Lung (tissue), 12 donors: ENCODE data around the gene RFX3. TPM values are rescaled to one million over a fixed set of nuclear protein-coding genes. Genes with fewer than 3 reads are reported as not detected.

Source experiments
- ATAC-seq: fragments of 200-7000 bp; cut with Tn5 transposase; one replicate; pipeline ENCODE4 v1.9.1; 2020; ENCODE audit warnings: moderate number of reproducible peaks; ENCODE audit not compliant: insufficient read depth, low FRiP score
- DNase-seq, 3 donors: peaks; one replicate each; pipeline ENCODE4 v3.0.0-alpha.2; 2013 to 2017
- H3K27ac ChIP-seq, 2 donors: one replicate each; pipeline ENCODE4 v1.5.1; 2013; ENCODE audit warnings: mild to moderate bottlenecking in 2 of 2, moderate library complexity in 2 of 2, control low read depth in 1 of 2, inconsistent platforms in 1 of 2, low read depth in 1 of 2, low read length in 1 of 2
- H3K27me3 ChIP-seq, 3 donors: one replicate each; pipeline ENCODE4 v1.5.1; 2013; ENCODE audit warnings: low read length in 2 of 3; ENCODE audit not compliant: control insufficient read depth in 3 of 3, insufficient read depth in 3 of 3
- H3K36me3 ChIP-seq, 4 donors: one replicate each; pipeline ENCODE4 v1.5.1; 2013; ENCODE audit warnings: low read length in 4 of 4, mild to moderate bottlenecking in 1 of 4, moderate library complexity in 1 of 4; ENCODE audit not compliant: control insufficient read depth in 4 of 4, insufficient read depth in 4 of 4
- H3K4me1 ChIP-seq, 5 donors: one replicate each; pipeline ENCODE4 v1.5.1; 2013; ENCODE audit warnings: low read length in 5 of 5, mild to moderate bottlenecking in 2 of 5, moderate library complexity in 1 of 5; ENCODE audit not compliant: control insufficient read depth in 5 of 5, insufficient read depth in 5 of 5
- H3K4me3 ChIP-seq: one replicate; pipeline ENCODE4 v1.5.1; 2013; ENCODE audit warnings: mild to moderate bottlenecking, control low read depth, moderate library complexity
- H3K9ac ChIP-seq, 2 donors: one replicate each; pipeline ENCODE4 v1.5.1; 2013; ENCODE audit warnings: low read length in 2 of 2, control low read depth in 1 of 2; ENCODE audit not compliant: insufficient read depth in 1 of 2
- H3K9me3 ChIP-seq, 4 donors: one replicate each; pipeline ENCODE4 v1.5.1; 2013; ENCODE audit warnings: low read length in 3 of 4, mild to moderate bottlenecking in 1 of 4, moderate library complexity in 1 of 4; ENCODE audit not compliant: control insufficient read depth in 4 of 4, insufficient read depth in 3 of 4
- CTCF ChIP-seq: IDR thresholded peaks from 2 replicates; pipeline ENCODE4 v1.5.1; 2012; ENCODE audit warnings: mild to moderate bottlenecking; ENCODE audit errors: control extremely low read depth, extremely low read depth
- WGBS, 2 donors: extraction: QIAGEN DNeasy Blood & Tissue Kit; methylation state at CpG; one replicate each; pipeline ENCODE4 v1.1.7; 2013; 5-methylcytosine and 5-hydroxymethylcytosine counted together
- polyA plus RNA-seq, 2 donors: library from polyadenylated mRNA; stranded (reverse); fragments of 200-250 nt; gene quantifications; one replicate each; pipeline ENCODE4 v1.2.1, GENCODE V29; 2013
- total RNA-seq, 2 donors: library from RNA; depleted of rRNA in 1 of 2; stranded (reverse); fragments of >200 nt in 1 of 2; gene quantifications; one replicate each; pipeline ENCODE4 v1.2.1, GENCODE V29; 2014 to 2021
- donor health status: control.
- donor health status: control.
- donor health status: Bipolar disorder and iron deficiency.
- donor health status: healthy.
- donor health status: DM: yes; HTN: yes; CAD: no.

Gene RFX3
- total and polyA plus RNA-seq, 4 donors, result 3.3 to 45.8 (median 14.0) TPM

- WGBS, 2 donors, result 26 to 62% methylated on average over 2 of the region's 2 CpGs
- peaks cover 0 to 5% (median 0%) of the 10 kb centered on the region in 5 donors for H3K4me1 ChIP-seq
These were observed 12.5 kb downstream of the RFX3 start for GRCh38 chr9:3513265-3513818.

DNA sequence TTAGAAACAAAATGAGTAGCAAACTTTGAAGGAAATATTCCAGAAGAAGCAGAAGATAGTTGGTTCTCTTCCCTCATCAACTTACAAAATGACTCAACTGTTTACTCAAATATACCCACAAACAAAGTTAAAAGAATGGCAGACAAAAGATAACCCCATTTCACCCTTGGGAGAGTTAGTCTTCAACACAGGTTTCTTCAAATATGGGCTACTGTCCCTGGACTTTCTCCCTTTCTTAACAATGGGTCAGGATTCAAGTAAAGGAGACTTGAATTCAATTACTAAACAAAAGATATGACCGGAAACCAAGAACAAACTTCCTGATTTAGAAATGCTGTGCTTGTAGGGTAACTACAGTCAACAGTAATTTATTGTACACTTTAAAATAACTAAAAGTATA is 14.2 kb downstream of the RFX3 start:
- WGBS, 2 donors, result 31 to 47% methylated on average over 1 of the region's 1 CpG
- no peak for ATAC-seq
- Histone ChIP-seq H3K27ac (no peak overlapping the region), H3K9me3 (no peaks in the 10 kb centered on the region), H3K9ac (no peak overlapping the region), H3K27me3 (no peaks in the 10 kb centered on the region), H3K4me1 (peaks cover 0 to 5% (median 0%) of the 10 kb centered on the region in 5 donors), H3K36me3 (no peaks in the 10 kb centered on the region), H3K4me3 (no peak overlapping the region)
- no peak for TF ChIP-seq CTCF
- no peak for DNase-seq

More at GRCh38 chr9:3513265-3513818, 12.5 kb downstream of the RFX3 start:
- Histone ChIP-seq H3K9me3 (no peaks in the 10 kb centered on the region), H3K36me3 (no peaks in the 10 kb centered on the region), H3K27ac (no peak overlapping the region), H3K9ac (no peak overlapping the region), H3K4me3 (no peak overlapping the region), H3K27me3 (no peaks in the 10 kb centered on the region)
- ATAC-seq (no peak), DNase-seq (no peak)
- no peak for TF ChIP-seq CTCF

DNA sequence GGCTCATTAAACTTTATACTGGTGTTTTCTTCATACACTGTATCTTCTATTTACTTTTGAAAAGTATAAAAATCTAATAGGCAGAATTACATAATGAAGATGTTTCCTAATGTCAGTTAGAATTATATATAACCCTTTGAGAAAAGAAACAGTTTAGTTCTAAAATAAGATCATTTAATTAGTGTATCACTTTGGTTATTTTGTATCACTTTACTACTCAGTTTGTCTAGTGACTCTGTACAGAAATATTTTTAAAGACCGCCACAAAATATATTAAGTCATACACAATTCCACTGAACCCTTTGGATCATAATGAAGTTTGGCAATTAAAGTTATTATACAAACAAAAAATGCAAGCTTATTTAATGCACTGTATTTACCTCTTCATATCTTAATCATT is 15.0 kb downstream of the RFX3 start:
- H3K27me3 ChIP-seq, result no peaks in the 10 kb centered on the region
- TF ChIP-seq CTCF, result no peak
- WGBS, 2 donors, result 100% methylated on average over 1 of the region's 1 CpG
- H3K4me3 ChIP-seq, result no peak overlapping the region
- DNase-seq (no peak), ATAC-seq (no peak)
- H3K9ac ChIP-seq, result no peak overlapping the region
- no peaks in the 10 kb centered on the region for H3K36me3 ChIP-seq
- H3K9me3 ChIP-seq, result no peaks in the 10 kb centered on the region
- H3K4me1 ChIP-seq, result peaks cover 0 to 5% (median 0%) of the 10 kb centered on the region in 5 donors
- H3K27ac ChIP-seq, result no peak overlapping the region

- Histone ChIP-seq H3K27me3 (no peaks in the 10 kb centered on the region), H3K9me3 (no peaks in the 10 kb centered on the region), H3K27ac (no peak overlapping the region), H3K9ac (no peak overlapping the region), H3K4me1 (peaks cover 0 to 5% (median 0%) of the 10 kb centered on the region in 5 donors), H3K36me3 (no peaks in the 10 kb centered on the region), H3K4me3 (no peak overlapping the region)
- TF ChIP-seq CTCF, result no peak
- DNase-seq, result no peak
- ATAC-seq, result no peak
- 91 to 100% methylated on average over 1 of the region's 1 CpG for WGBS, 2 donors
These were observed 15.9 kb downstream of the RFX3 start for GRCh38 chr9:3509926-3510325.
